GM21515 (cell line): ENCODE data around the gene CALML5.

ENCODE experiments used
- ATAC-seq: cut with Tn5 transposase; IDR thresholded peaks from one replicate; pipeline ENCODE4 v1.9.1; 2021; ENCODE audit not compliant: unreplicated experiment

CALML5 gene, protein sequence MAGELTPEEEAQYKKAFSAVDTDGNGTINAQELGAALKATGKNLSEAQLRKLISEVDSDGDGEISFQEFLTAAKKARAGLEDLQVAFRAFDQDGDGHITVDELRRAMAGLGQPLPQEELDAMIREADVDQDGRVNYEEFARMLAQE

DNA sequence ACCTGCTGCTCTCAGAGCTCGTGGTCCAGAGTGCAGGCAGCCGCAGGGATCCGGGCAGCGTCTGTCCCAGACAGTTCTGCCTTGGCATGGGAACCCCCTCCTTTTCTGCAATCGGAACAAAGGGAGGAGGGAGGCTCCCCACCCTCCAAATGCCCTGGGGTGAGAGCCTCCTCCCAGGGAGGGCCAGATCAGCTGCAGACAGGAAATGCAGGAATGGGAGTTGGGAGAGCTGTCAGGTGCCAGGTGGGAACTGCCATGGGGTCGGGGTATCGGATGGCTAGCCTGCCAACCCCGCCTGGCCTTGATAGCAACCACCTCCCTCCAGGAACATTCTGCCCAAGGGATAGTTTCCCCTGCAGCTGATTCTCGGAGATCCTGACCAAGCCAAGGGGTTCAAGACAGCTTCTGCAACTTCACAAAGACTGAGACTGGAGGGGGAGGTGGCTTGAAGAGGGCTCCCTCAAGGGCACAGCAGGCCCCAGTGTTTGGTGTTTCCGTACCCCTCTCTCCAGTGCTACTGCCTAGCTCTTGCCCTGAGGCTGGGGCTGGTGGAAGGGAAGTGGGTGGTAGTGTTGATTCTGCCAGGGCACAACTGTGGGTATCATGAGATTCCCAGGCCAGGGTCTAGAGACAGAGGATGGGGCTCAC is at the start of gene CALML5:
TSS of gene CALML5 (minus strand) at position 78 of the 648 bp plus-strand sequence. CDS start 132 bp downstream, outside the sequence.
- no peak for ATAC-seq

DNA sequence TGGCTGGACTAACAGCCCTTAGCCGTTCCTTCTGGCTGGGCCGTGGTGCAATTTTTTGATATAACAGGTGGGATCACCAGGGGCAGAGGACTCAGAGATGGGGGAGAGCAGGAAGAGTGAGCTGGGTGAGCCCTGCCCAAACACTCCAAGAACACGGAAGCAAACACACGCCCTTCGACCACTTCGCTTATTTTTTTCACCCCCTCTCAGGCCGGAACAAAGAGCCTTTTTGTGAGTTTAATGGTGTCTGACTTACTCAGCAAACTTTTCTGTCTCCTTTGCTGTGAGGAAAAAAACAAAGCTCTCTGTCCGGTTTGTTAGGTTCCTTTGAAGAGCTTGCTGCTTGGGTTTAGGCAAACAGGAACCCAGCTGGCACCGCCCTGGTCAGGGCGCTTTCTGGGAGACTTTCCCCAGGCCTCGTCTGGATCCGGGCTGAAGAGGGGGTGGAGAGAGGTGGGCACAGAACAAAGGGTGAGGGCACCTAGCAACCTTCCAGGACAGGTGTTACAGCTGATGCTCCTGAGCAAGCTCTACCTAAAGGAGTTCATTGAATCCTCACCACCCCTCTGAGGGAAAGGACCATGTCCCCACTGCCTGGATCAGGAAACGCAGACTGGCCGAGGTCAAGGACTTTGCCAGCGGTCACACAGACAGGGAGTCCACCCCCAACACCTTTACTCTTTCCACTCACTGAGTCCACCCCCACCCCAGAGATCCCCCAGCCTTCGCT is 48.7 kb upstream of the CALML5 start:
- ATAC-seq: no peak

DNA sequence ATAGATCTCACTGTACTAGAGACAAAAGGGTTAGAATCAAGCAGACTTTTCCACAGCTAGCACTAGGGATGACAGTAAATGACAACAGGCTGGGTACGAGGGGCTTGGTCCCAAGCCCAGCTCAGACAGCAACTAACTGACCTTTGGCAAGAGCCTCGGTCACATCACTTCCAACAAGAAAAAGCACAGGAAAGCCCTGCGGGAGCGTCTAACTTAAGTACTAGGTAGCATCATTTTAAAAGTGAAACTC is 48.2 kb upstream of the CALML5 start:
- ATAC-seq: no peak

DNA sequence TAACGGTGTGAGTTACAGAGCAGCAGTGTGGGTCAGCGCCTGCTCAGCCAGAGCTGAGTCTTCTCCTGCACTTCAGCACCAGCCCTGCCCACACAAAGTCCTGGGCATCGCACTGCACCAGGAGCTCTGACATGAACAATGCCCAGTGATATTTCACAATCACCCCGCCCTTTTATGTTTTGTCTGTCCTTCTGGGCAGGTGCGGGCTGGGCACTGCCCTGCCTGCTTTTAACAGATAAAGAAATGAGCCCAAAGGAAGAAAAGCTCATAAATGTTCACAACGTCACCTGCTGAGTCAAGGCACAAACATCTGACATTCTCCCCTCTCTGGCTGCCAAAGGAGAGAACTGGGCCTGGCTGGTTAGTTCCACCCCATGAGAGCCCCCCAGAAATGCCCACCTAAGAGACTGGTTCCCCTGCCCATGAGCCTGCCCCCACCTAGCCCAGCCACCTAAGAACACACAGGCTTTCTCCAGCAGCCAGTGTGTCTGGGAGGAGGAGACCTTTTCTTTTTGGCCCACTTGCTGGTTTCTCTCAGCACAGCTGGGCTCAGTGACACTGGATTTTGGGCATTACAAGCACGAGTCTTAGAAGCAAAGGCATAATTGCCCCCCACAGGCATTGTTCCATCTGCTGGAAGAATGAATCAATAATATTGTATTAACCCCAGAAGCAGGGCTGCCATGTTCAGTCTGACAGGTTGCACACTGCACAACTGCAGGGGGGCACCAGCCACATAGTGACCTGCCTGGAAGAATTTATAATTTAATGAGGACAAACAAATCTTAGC is 47.7 kb upstream of the CALML5 start:
- no peak for ATAC-seq

DNA sequence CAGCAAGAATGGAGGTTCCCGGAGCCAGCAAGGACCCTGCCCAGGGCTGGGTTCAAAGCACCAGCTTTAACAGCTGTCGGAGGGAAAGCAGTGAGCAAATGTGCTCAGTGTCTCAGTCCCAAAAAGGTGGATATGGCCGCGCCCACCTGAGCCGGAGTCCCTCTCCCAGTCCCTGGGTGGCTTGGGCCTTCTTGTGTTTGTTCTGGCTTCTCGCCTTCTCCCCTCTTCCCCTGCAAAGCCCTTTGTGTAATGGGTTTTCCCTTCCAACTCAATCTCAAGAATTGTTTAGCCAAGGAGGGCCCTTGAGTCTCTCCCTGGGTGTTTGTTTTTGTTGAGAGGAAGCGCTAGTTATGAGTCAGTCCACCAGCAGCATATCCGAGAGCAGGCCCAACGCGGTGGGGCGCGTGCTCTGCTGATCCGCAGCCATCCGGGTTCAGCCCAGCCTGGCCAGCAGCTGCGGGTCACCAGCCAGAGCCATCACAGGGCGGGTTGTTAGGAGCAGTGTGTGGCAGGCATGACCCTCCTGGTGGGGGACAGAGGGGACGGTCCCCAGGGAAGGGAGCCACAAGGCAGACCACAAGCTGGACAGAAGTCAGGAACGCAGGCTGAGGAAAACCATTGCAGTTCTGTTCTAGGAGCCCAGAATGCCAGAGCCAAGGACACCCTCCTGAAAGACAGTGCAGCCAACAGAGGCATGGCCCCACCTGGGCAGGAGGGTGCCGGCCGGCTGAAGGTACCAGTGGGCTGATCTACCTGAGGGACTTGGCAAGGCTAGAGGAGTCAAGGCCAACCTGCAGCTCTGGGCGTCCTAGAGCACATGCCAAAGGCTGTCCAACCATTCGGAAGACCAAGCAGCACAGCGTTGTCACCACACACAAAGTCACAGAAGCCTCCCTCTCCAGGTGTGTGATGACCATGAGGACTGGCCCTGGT is 46.7 kb upstream of the CALML5 start:
- no peak for ATAC-seq

DNA sequence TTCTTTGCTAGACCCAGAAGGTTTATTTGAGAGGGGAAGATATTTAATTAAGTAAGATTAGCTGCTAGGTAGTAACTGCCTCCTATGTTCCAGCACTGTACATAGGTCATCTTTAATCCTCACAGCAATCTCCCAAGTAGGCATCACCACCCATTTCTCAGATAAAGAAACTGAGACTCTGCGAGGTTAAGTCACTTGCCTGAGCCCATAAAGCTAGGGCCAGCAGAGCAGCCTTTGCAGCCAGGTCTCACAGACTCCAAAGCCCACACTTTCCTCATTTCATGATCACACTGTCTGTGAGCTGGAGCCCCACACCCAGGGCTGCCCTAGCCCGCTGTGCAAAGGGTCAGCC is 46.0 kb upstream of the CALML5 start:
- ATAC-seq: no peak

DNA sequence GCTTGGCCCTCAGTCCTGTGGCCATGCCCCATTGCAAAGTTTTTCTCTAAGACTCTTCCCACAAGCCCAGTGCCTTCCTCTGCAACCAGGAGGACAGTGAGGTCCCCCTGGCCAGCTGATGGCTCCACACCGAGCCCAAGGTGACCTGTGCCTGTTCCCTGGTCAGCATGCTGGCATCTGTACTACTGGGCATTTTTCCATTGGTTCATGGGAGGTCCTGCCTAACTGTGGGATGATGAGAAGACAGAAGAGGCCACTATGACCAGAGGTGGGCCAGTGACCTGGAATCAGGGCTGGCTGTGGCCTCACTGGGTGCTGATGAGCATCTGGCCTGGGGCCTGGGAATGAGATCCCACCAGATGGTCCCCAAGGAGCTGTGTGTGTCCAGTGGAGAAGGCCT is 45.6 kb upstream of the CALML5 start:
- no peak for ATAC-seq

DNA sequence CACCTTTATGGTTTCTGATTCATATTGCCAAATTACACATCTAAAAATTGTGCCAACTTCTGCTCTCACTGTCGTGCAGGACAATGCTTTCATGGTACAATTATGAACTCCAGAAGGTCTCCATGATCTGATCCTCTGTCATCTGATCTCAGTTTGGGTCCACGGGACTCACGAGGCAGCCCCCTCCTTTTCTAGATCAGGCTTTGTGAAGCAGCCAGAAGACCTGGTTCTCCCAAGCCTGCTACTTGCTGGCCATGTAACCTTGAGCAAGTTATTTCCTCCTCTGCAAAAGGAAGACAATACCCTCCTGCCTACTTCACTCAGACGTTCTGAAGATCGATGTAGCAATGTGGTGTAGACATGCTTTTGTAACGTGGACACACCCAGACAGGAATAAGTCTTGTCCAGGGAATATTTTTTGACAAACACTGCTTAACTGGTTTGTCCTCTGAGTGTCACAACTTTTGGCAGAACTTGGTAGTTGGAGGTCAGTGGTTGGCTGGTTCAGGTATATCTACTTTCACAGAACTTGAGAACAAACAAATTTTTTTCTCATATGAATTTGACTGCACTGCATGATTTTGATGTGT is 44.9 kb upstream of the CALML5 start:
- ATAC-seq: no peak

DNA sequence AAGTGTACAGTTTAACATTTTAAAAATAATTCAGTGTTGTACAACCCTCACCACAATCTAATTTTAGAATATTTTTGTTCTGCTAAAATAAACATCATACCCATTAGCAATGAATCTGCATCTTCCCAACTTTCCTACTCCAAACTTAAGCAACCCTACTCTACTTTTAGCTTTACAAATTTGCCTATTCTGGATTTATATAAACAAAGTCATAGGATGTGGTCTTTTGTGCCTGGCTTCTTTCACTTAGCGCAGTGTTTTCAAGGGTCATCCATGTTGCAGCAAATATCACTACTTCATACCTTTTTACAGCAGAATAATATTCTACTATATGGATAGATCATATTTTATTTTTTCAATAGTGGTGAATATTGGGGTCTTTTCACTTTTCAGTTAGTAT is 44.3 kb upstream of the CALML5 start:
- no peak for ATAC-seq

DNA sequence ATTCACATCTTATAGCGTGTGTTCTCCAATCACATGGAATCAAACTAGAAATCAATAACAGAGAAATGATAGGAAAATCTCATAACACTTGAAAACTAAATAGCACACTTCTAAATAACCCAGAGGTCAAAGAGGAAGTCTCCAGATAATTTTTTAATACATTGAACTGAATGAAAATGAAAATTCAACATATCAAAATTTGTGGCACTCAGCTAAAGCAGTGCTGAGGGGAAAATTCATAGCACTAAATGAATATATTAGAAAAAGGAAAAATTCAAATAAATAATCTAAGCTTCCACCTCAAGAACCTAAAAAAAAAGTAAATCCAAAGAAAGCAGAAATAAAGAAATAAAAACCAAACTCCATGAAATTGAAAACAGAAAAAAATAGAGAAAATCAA is 42.7 kb upstream of the CALML5 start:
- ATAC-seq: no peak

DNA sequence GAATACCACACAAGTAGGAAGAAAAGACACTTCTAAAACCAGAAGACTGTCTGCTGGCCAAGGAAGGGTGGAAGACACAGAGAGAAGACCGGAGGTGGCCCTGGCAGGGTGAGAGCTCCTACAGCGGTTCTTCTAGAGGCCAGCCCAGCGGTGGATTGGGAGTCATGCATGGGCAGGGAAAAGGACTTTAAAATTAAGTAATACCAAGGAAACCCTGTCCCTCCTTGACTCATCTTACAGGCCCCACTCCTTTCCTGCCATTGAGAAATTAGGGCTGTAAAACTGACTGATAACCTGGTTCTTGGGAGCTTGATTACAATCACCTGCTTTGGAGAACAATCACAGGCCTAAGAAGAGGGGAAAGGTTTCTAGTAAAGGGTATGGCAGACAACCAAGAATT is 41.5 kb upstream of the CALML5 start:
- ATAC-seq: no peak

DNA sequence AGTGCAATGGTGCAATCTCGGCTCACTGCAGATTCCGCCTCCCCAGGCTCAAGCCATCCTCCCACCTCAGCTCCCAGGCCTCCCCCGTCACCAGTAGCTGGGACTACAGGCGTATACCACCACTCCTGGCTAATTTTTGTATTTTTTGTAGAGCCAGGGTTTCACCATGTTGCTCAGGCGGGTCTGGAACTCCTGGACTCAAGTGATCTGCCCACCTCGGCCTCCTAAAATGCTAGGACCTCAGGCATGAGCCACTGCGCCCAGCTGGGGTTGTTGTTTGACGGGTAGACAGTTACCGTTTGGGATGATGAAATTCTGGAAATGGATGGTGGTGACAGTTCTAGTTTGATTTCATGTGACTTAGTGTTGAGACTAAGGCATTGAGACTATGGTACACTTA is 40.7 kb upstream of the CALML5 start:
- no peak for ATAC-seq

DNA sequence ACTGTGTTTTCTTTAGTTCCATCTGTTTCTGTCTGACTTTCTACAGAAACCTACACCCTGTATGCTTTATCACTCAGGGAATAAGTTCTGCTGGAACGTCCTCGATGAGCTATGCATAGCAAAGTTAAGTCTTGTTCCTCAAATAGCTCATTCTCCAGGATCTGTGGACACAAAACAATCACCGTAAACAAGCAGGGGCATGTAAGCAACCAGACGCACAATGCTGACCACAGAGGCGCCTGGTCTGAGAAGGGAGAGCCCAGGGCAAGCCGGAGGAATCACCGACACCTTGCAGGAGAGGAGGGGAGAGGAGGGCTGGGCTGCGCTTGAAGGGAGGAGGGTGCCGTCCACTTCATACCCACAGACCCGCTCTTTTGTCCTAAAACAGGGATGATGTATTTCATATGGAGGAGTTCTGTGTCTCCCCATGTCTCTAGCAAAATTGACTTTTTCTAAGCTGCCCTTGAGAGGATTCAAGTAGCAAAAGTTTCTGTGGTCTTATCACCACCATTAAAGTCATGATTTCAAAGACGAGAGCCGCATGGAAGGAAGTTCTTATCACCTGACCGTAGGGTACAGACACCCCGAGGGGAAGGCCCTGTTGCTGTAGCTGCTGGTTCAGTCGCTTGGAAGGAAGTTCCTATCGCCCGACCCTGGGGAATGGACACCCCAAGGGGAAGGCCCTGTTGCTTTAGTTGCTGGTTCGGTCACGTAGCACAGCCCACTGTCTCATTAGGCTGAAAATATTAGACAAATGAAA is 39.7 kb upstream of the CALML5 start:
- ATAC-seq: no peak

DNA sequence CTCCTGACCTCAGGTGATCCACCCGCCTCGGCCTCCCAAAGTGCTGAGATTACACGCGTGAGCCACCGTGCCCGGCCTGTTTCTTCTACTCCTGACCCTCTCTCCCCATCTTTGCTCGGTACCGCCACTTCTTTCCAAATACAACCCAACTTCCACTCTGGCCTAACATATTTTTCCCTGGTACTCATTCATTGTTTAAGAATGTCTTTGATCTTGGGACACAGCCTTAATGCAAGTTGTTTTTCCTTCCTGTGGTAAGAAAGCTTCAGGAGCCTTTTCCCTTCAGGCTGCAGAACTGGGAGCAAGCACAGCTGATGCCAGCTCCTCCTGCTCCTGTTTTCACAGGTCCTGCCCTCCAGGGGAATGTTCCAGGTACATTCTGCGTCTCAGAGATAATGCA is 39.1 kb upstream of the CALML5 start:
- no peak for ATAC-seq

DNA sequence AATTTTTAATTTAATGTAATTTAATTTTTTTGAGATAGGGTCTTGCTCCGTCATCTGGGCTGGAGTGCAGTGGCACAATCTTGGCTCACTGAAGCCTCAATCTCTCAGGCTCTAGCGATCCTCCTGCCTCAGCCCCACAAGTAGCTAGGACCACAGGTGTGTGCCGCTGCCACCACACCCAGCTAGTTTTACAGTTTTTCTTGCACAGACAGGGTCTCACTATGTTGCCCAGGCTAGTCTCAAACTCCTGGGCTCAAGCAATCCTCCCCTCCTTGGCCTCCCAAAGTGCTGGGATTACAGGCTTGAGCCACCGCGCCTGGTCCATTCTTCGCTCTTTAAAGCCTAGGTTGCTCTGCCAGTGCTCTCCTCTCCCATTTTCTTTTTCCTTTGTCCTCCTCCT is 38.3 kb upstream of the CALML5 start:
- ATAC-seq: no peak

DNA sequence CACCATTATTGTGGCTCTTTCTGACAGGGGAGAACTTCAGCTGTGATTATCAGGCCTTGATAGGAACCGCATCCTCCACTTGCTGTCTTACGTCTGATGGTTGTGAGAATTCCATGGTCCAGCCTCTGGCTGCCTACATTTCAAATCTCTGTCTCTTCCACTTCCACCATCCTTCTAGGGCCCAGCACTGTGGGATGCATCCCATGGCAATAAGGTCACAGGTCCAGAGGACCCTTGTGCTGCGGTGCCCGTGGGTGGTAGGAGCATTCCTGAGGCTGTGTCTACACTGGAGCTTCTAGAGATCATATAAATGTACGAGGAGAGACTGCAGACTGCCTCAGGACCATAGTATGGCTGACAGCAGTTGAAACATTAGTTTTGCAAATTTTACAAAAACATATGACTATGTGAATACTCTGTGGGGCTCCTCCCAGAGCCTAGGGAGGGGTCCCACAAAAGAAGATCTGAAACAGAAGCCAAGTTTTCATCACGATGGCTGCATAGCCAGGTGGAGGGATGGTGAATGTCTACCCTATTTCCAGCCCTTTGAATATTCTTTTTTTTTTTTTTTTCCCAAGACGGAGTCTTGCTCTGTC is 37.2 kb upstream of the CALML5 start:
- ATAC-seq: no peak

DNA sequence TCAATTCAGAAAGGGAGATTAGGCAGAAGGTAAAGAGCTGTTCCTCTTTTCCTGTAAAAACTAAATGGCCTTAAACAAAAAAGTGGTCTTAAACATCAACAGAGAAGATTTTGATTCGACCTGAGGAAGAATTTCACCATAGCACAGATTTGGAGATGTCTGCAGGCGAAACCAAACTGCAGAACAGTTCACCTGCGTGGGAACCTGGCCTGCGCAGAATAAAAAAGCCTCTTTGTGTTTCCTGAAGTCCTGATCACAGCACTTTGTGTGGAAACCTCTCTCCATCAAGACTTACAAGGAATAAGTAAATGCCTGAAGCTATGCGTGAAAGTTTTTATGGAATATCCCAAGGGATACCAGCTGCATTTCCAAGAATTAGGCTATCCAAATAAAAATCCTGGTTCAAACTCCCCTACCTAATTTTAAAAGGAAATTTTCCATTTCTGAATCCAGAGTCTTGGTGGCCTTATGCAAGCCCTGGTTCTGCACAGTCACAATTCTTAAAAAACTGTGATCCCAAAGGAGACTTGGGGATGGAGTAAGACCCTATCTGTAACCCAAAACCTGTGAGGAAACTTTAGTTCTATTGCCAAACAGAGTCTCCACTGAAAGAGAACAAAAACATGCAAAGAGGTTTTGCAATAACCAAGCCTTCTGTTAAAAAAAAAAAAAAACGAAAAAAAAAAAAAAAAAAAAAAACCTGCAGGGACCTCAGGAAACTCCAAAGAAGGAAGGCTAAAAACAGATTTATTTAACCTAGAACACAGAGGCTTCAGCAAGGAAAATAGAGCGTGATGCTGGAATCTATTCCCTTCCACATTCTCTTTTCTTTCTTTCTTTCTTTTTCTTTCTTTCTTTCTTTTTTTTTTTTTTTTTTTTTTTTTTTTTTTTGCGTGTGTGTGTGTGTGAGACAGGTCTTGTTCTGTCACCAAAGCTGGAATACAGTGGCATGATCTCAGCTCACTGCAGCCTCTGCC is 35.8 kb upstream of the CALML5 start:
- no peak for ATAC-seq

DNA sequence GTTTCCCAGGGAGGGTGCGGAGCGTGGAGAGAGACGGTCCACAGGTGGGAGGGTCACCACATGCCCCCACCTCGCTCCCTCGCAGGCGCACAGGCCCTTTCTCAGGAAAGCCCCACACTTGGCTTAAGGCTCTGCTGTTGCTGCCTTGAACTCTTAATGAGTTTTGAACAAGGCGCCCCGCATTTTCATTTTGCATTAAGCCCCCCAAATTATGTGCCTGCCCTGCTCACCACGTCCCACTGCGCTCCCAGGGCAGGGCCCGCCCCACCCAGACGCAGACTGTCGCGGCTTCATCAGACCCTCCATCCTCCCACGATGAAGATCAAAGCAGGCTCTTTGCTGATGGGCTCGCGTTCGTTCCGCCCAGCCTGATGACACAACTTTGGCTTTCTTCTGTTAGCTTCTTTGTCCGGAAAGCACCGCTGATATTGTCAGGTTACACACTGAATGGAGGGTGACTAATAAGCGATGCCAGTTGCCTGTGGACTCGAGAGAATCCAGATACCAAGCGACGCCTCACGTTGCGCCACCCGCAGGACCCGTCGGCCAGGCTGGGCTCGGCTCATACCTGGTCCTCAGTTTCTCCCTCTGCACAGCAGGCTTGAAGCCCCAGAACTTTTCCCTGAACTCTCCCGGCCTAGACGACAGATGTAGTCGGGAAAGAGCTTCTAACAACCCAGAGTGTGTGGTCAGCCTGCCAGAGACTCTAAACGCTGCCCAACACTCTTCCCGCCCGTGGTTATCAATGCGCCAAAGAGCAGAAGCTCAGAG is 34.9 kb upstream of the CALML5 start:
- no peak for ATAC-seq
